Stimulated activated CD4-positive, alpha-beta T cell treated with anti-CD3 and anti-CD28 coated beads, Interleukin-1b, Interleukin-23, amount 100 ng/mL, for 1 hour (primary cell): Measurements from ENCODE around the gene LRFN3.
"Not testable (repeated sequence)": the region's sequence is repeated elsewhere in the genome, so short reads cannot be mapped to it uniquely, and the experiment has no call there.

Experiments
- DNase-seq, 2 donors: peaks; one replicate each; pipeline ENCODE4 v3.0.0-alpha.2; 2020; ENCODE audit warnings: low read depth in 2 of 2

LRFN3 gene

GRCh38 chr19:35907377-35907745 lies 28.8 kb upstream of the LRFN3 start:
- no peak for DNase-seq

- no peak for DNase-seq
These were observed 28.1 kb upstream of the LRFN3 start, which contains the start of gene TYROBP for GRCh38 chr19:35908010-35908441. TSS of gene TYROBP (minus strand) at chr19:35908295. CDS start at chr19:35908228, 67 bp downstream.

DNA sequence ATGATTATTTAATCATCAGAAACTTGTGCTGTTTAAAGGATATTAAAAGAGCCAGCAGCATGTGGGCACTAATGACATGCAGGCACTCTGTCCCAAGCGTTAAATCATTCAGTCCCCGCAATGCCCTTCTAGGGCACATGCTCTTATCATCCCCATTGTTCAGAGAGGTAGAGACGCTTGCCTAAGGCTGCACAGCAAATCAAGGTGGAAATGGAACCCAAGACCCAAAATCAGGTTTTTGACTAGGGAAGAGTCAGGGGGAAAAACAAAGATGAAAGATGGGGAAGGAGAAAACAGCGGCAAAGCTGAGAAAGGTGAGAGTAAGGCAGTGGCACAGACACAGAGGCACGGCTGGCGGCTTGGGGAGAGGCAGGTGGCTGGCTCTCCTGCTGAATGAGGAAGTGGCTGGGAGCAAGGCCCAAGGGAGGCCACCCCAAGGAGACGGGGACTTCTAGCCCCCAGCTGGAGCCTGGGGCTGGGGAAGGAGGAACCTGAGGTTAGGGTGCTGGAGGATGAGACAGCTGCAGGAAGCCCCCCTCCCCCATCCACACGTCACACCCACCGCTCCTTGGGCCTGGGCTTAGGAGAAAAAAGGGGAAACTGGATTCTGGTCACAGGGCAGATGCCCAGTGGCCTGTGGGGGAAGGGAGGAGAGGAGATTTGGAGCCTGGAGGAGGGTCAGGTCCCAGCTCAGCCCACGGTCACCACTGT lies 27.0 kb upstream of the LRFN3 start:
- DNase-seq, result no peak

DNA sequence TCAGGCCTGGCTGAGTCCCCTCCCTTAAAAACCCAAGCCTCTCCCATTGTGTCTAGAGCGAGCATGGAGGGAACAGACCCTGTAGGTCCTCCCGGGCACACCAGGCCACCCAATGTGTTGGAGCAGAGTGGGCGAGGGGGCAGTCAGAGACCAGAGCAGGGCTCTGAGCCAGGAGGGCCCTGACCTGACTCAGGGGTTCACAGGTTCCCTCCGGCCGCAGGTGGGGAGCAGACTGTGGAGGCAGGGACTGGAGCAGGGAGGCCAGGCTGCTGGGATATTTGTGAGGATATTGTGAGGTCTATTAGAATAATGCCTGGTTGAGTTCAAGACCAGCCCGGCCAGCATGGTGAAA lies 26.5 kb upstream of the LRFN3 start:
- no peak for DNase-seq

GRCh38 chr19:35910355-35910754 lies 25.8 kb upstream of the LRFN3 start:
- not testable (repeated sequence) for DNase-seq

GRCh38 chr19:35911173-35911572 lies 25.0 kb upstream of the LRFN3 start:
- no peak for DNase-seq

GRCh38 chr19:35911790-35912189 lies 24.4 kb upstream of the LRFN3 start:
- DNase-seq, result no peak

- DNase-seq, result no peak
These were observed 22.6 kb upstream of the LRFN3 start for GRCh38 chr19:35913589-35913988.

GRCh38 chr19:35915443-35915842 lies 20.7 kb upstream of the LRFN3 start:
- no peak for DNase-seq

DNA sequence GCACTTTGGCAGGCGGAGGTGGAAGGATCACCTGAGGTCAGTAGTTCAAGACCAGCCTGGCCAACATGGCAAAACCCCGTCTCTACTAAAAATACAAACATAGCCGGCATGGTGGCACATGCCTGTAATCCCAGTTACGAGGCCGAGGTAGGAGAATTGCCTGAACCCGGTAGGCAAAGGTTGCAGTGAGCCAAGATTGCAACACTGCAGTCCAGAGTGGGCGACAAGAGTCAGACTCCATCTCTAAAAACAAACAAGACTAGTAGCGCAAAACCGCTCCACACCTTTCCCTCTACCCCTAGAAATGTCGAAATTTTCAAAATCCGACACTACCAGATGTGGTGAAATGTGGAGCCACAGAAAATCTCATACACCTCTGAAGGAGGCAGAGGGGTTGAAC lies 16.9 kb upstream of the LRFN3 start:
- DNase-seq, result no peak

DNA sequence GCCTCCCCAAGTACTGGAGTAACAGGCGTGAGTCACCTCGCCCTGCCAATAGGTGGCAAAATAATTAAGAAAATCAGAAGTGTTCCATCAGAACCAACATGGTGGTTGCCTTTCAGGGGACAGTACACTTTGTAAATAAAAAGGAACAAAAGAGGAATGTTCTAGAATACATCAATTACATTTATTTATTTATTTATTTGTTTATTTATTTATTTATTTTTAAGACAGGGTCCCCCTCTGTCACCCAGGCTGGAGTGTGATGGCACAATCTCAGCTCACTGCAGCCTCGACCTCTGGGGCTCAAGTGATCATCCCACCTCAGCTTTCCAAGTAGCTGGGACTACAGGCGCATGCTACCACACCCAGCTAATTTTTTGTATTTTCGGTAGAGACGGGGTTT lies 15.2 kb upstream of the LRFN3 start:
- no peak for DNase-seq

GRCh38 chr19:35925501-35925900 lies 10.7 kb upstream of the LRFN3 start:
- no peak for DNase-seq

GRCh38 chr19:35928507-35928906 lies 7.7 kb upstream of the LRFN3 start:
- DNase-seq, result no peak

DNA sequence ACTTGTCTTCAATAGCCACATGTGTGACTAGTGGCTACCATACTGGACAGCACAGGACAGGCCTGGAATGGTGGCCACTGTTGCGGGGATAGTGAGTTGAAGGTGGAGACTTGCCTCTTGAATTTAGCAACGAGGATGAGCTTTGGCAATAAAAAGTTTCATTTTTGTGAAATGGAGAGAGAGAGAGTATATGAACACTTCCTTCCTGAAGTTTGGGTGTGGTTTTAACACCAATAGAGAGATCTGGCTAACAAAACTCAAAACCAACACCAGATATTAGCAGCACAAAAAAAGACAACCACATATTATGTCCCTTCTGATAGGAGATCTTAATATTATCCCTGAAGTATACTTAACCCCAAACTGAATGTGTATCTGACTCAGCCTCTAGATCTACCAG lies 6.3 kb upstream of the LRFN3 start:
- DNase-seq, result no peak

DNA sequence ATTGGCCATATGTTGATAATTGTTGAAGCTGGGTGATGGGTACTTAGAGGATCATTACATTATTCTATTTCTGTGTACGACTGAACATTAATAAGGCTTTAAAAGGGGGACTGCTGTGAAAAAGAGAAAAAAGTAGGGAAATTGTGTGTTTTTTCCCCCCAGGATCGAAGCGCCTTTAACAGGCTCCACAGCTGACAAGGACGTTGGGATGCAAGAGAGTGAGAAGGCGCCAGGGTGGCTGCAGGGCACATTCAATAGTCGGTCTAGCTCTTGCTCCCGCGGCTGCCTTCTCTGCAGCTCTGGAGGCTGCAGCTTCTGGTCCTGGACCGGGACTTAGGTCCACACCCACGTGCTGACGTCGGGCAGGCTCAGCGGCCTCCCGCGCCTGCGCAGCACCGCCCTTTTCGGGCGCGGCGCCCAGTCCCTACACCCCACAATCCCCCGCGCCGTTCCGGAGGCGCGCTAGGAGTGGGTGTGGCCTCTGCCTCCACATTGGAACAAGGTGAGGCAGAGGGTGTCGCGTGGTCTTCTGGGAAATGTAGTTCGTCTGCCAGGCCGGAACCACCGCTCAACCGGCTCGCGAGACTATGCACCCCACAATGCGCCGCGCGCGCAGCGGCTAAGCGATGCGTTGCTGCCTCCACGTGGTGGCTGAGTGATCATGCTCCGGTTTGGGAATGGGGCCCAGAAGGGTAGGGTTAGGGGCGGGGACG lies 4.9 kb upstream of the LRFN3 start:
- DNase-seq, result peak; percentile 95 to 99

GRCh38 chr19:35931874-35932202 lies 4.3 kb upstream of the LRFN3 start:
- no peak for DNase-seq

DNA sequence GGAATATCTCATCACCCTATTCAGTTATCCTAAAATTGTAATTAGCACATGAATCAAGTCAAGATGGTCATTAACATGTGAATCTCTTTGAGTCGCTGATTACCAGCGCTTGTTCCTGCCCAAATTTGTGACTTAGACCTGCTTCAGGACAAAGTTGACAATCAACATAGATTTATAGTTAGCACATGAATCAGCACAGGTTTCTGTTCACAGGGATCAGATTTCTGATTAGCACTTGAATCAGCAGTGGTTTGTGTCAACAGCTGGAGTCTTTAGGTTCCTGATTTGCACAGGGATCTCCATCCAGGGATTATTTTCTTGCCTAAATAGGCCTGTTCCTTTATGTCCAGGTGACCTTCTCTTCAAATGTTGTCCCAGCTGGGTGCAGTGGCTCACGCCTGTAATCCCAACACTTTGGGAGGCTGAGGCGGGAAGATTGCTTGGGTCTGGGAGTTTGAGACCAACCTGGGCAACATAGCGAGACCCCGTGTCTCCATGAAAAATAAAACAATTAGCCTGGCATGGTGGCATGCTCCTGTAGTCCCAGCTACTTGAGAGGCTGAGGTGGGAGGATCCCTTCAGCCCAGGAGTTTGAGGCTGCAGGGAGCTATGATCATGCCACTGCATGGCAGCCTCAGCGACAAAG lies 3.8 kb upstream of the LRFN3 start:
- DNase-seq, result no peak

GRCh38 chr19:35936738-35937268 lies 629 bp downstream of the LRFN3 start:
- DNase-seq, result no peak

DNA sequence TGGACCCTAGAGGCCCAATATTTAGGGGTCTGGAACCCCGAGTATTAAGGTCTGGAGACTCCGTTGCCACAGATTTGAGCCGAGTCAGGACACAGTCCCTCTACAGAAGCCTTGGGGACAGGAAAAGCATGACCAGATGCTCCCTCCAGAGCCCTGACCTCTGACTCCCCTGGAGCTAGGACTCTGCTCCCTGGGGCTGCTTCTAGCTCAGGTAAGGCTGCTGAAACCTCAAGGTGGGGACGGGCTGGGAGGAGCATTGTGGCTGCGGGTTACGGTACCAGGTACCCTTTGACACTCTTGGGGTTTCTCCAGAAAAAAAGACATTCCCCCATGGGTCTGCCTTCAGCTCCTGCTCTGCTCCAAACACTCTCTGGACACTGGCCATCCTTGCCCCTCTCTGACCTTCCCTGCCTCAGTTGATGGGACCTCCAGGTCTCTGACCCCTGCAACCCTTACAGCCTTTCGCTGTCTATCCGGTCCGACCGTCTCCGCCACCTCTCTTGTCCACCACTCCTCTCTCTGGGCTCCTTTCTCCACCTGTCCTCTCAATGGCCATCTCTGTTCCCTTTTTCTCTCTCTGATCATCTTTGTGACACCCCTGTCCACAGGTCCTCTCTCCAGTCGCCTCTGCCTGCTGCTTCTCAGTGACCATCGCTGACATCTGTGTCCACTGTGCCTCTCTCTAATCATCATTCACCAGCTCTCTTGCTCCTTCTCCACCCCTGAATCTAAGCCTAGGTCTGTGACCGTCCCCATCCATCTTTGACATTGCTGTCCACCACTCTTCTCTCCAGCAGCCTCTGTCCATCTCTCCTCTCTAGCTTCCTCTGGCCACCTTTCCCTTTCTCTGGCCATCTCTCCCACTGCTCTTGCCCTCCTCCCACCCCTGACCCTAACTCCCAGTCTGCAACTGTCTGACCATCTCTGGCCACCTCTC lies 1.4 kb downstream of the LRFN3 start:
- DNase-seq, result no peak

GRCh38 chr19:35938282-35939224 lies 2.4 kb downstream of the LRFN3 start:
- no peak for DNase-seq
